Fibroblast of villous mesenchyme (primary cell): Measurements from ENCODE around the gene MYT1. TPM values are rescaled to one million over a fixed set of nuclear protein-coding genes. Genes with fewer than 3 reads are reported as not detected.

Experiments
- DNase-seq: peaks from one replicate; pipeline ENCODE4 v3.0.0-alpha.2; 2010; ENCODE audit warnings: low read depth
- H3K4me3 ChIP-seq: 2 replicates; pipeline ENCODE4 v1.5.1; 2011; ENCODE audit warnings: low read depth, mild to moderate bottlenecking, low read length
- CTCF ChIP-seq: IDR thresholded peaks from 2 replicates; pipeline ENCODE4 v1.5.1; 2012; ENCODE audit warnings: low read depth, mild to moderate bottlenecking, low read length; ENCODE audit not compliant: insufficient read depth
- total RNA-seq: library from RNA; depleted of rRNA; stranded (reverse); fragments of >200 nt; gene quantifications from 2 replicates; pipeline ENCODE4 v1.2.3, GENCODE V29; 2012

MYT1 gene
- total RNA-seq, 1 donor, result not detected

DNA sequence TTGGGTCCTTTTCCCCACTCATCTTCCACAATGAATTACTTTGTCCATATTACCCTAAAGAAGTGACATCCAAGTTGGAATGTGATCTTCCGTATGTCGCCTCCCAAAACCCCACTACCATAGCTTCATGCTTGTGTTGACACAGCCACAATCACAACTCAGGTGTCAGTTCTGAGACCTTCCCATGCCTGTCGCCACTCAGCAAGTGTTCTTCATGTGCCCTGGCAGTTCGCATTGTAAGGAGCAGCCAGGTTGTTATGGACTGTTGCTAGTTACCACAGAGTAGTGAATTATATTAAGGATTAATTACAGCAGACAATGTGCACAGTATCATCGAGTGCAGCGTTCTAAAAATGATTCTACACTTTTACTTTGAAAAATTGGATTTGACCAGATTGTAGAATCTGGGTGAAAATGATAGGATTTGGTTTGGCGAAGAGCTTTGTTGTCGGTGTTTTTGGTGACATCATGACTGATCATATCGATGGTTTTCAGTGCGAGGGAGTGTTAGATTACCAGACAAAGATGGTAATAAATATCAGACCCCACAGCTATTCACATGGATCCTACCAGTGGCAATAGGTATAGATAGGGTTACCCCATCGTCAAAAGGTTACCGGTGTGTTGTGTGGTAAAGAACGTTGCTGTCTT, 93.0 kb downstream of the MYT1 start:
- DNase-seq, result no peak
- TF ChIP-seq CTCF, result no peak
- peak overlapping the region; percentile 77 for H3K4me3 ChIP-seq

GRCh38 chr20:64258071-64258823, 94.0 kb downstream of the MYT1 start:
- peak; percentile 71 for DNase-seq
- H3K4me3 ChIP-seq, result no peak overlapping the region
- TF ChIP-seq CTCF, result no peak

- no peak overlapping the region for H3K4me3 ChIP-seq
- no peak for TF ChIP-seq CTCF
- DNase-seq, result no peak
Measured at GRCh38 chr20:64260239-64260638, 96.0 kb downstream of the MYT1 start.

- peak overlapping the region; percentile 13 for H3K4me3 ChIP-seq
- TF ChIP-seq CTCF, result no peak
- DNase-seq, result peak; percentile 97
Measured at GRCh38 chr20:64261138-64261537, 96.9 kb downstream of the MYT1 start.

GRCh38 chr20:64264091-64264490, 99.8 kb downstream of the MYT1 start:
- no peak for TF ChIP-seq CTCF
- peak; percentile 74 for DNase-seq

GRCh38 chr20:64265201-64265600, 100.9 kb downstream of the MYT1 start:
- no peak overlapping the region for H3K4me3 ChIP-seq
- no peak for DNase-seq
- TF ChIP-seq CTCF, result no peak

More at GRCh38 chr20:64264091-64264490, 99.8 kb downstream of the MYT1 start:
- no peak overlapping the region for H3K4me3 ChIP-seq
